ENCODE measurements around the gene DCC.

DCC gene

GRCh38 chr18:52701219-52701935 is 361.4 kb downstream of the DCC start:
- DNase-seq, result no peak

- DNase-seq, result no peak
Measured at GRCh38 chr18:52715421-52715820, 375.4 kb downstream of the DCC start.

GRCh38 chr18:52715991-52716390 is 376.0 kb downstream of the DCC start:
- DNase-seq, result no peak

- no peak for DNase-seq
Measured at GRCh38 chr18:52716973-52717372, 377.0 kb downstream of the DCC start.

- DNase-seq, result no peak
Measured at GRCh38 chr18:52722904-52723303, 382.9 kb downstream of the DCC start.

GRCh38 chr18:52723550-52723970 is 383.6 kb downstream of the DCC start:
- no peak for DNase-seq

- DNase-seq, result no peak
Measured at GRCh38 chr18:52730972-52731619, 391.1 kb downstream of the DCC start.

- DNase-seq, result no peak
Measured at GRCh38 chr18:52738946-52739345, 398.9 kb downstream of the DCC start.

- no peak for DNase-seq
Measured at GRCh38 chr18:52746986-52747385, 407.0 kb downstream of the DCC start.

- no peak for DNase-seq
Measured at GRCh38 chr18:52747869-52748268, 407.9 kb downstream of the DCC start.

- no peak for DNase-seq
Measured at GRCh38 chr18:52748343-52748742, 408.3 kb downstream of the DCC start.

- DNase-seq, result no peak
Measured at GRCh38 chr18:52749542-52749941, 409.5 kb downstream of the DCC start.

GRCh38 chr18:52750995-52751394 is 411.0 kb downstream of the DCC start:
- DNase-seq, result no peak

- no peak for DNase-seq
Measured at GRCh38 chr18:52764316-52764715, 424.3 kb downstream of the DCC start.

GRCh38 chr18:52766002-52766545 is 426.1 kb downstream of the DCC start:
- DNase-seq, result no peak

- no peak for DNase-seq
Measured at GRCh38 chr18:52781113-52781512, 441.1 kb downstream of the DCC start.

GRCh38 chr18:52791321-52791720 is 451.3 kb downstream of the DCC start:
- DNase-seq, result no peak

GRCh38 chr18:52812834-52813233 is 472.8 kb downstream of the DCC start:
- DNase-seq, result no peak

GRCh38 chr18:52813635-52814416 is 473.8 kb downstream of the DCC start:
- no peak for DNase-seq

- DNase-seq, result no peak
Measured at GRCh38 chr18:52815651-52816050, 475.7 kb downstream of the DCC start.

- no peak for DNase-seq
Measured at GRCh38 chr18:52816121-52816520, 476.1 kb downstream of the DCC start.

GRCh38 chr18:52822160-52822559 is 482.2 kb downstream of the DCC start:
- DNase-seq, result no peak

GRCh38 chr18:52824126-52824525 is 484.1 kb downstream of the DCC start:
- no peak for DNase-seq

GRCh38 chr18:52826994-52827393 is 487.0 kb downstream of the DCC start:
- no peak for DNase-seq

Data from AML-193 (cell line).